Epithelial cell of esophagus (primary cell): ENCODE measurements around the gene CCDC137.

ENCODE experiments used
- DNase-seq: peaks from one replicate; pipeline ENCODE4 v3.0.0; 2010; ENCODE audit warnings: low read depth
- H3K4me3 ChIP-seq: 2 replicates; pipeline ENCODE4 v1.5.1; 2011; ENCODE audit warnings: mild to moderate bottlenecking, low read length, control low read depth
- CTCF ChIP-seq: IDR thresholded peaks from 2 replicates; pipeline ENCODE4 v1.5.1; 2011; ENCODE audit warnings: low read depth, mild to moderate bottlenecking, low read length, control low read depth, inconsistent platforms; ENCODE audit not compliant: insufficient read depth; ENCODE audit errors: missing control alignments

CCDC137 gene

DNA sequence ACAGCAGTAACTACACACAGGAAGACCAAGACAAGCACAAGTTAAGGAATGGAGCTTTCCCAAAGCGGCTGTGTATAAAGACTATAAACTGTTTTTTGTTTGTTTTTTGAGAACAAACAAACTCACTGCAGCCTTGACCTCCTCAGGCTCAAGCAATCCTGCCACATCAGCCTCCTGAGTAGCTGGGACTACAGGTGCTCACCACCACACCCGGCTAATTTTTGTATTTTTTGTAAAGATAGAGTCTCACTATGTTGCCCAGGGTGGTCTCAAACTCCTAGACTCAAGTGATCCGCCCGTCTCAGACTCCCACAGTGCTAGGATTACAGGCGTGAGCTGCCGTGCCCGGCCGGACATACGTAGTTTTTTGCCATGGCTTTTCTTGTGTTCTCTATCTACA lies 6.1 kb upstream of the CCDC137 start:
- TF ChIP-seq CTCF = no peak
- DNase-seq = no peak
- no peak overlapping the region for H3K4me3 ChIP-seq

- no peak overlapping the region for H3K4me3 ChIP-seq
- TF ChIP-seq CTCF = no peak
- no peak for DNase-seq
Measured at GRCh38 chr17:81662002-81662401, 4.5 kb upstream of the CCDC137 start.

DNA sequence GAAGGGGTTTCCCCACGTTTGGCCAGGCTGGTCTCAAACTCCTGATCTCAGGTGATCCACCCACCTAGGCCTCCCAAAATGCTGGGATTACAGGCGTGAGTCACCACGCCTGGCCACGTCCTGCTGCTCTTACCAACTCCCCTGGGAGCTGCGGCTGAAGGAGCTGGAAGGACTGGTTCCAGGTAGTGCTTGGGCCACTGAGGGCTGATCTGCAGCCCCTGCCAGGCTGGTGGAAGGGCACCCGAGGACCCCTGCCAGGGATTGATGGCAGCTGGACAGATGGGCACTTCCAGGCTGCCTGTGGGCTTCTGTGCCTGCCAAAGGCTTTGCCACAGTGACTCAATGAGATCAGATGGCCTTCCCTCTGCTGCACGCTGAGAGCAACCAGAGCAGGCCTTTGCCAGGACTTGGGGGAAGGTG lies 2.5 kb upstream of the CCDC137 start:
- peak; percentile 53 for DNase-seq
- no peak for TF ChIP-seq CTCF
- H3K4me3 ChIP-seq = no peak overlapping the region

DNA sequence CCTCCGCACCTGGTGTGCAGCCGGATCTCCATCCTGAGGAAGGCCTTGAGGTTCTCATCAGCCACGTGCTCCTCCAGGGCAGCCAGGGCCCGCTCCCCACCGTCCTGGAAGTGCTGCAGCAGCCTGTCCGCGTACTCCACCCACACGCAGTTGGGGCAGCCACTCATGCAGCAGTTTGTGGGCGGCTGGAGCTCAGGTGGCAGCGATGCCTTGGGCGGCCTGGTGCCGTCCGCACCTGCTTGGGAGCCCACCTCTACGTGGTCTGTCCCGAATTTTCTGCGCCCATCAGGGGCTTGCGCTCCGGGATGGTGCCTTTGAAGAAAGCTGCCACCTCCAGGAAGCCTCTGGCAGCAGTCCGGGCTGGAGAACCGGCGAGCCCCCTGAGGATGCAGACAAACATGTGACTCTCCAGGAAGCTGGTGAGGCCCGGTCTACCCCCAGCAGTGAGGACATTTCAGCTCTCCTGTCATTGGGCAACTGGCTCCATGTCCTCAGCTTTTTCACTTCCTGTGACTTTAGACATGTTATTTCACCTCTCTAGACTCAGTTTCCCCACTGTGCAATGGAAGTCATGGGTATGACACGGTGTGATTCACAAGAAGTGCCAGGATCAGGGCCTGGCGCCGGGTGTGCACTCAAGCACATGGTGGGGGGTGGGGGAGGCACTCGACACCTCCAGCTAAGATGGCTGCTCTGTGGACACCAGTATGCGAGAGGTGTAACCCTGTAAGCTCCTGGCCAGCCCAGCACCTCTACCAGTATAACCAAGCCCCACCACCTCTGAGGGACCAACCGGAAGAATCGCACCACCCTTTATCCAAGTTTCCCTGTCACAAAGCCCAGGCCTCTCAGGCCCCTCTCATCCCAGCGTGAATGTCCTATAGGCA lies 1.1 kb upstream of the CCDC137 start:
- TF ChIP-seq CTCF = no peak
- peak; percentile 38 for DNase-seq
- H3K4me3 ChIP-seq = peak overlapping the region; percentile 92

- TF ChIP-seq CTCF = no peak
- H3K4me3 ChIP-seq = peak overlapping the region; percentile 92
- DNase-seq = no peak
Measured at GRCh38 chr17:81666092-81666341, 520 bp upstream of the CCDC137 start.

DNA sequence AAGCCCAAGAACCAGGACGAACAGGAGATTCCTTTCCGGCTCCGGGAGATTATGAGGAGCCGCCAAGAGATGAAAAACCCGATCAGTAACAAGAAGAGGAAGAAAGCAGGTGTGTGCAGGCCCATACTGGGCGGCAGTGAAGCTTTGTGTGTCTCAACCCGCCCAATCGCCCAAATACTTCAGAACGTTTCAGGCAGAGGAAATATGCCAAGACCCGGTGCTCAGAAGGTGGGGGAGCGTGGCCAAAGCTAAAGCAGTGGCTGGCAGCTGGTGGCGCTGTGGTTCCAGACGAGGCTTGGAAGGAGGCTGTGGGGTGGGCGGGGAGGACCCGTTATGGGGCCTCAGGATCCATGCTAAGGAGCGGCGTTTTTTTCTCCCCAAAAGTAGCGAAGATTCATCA lies 1.2 kb downstream of the CCDC137 start:
- TF ChIP-seq CTCF = peak; percentile 61
- H3K4me3 ChIP-seq = peak overlapping the region; percentile 44
- DNase-seq = peak; percentile 77

DNA sequence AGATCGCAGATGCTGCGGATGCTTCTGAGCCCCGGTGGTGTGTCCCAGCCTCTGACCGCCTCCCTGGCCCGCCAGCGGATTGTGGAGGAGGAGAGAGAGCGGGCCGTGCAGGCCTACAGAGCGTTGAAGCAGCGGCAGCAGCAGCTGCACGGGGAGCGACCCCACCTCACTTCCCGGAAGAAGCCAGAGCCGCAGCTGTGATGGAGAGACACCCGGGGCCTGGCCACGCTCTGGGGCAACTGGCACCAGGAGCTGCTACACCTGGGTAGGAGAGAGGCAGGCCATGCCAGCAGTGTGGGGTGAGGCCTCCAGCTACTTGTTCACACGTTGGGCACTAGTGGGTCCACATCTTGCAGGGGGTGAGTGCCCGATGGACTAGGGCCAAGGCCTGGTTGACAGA lies 6.0 kb downstream of the CCDC137 start:
- TF ChIP-seq CTCF = no peak
- DNase-seq = no peak
- H3K4me3 ChIP-seq = no peak overlapping the region
